ENCODE results near the gene SLC22A15.
A peak's percentile ranks its signal among the peaks of the same experiment; 100 is the strongest.
"Not testable (repeated sequence)": the region's sequence is repeated elsewhere in the genome, so short reads cannot be mapped to it uniquely, and the experiment has no call there.

Gene SLC22A15

DNA sequence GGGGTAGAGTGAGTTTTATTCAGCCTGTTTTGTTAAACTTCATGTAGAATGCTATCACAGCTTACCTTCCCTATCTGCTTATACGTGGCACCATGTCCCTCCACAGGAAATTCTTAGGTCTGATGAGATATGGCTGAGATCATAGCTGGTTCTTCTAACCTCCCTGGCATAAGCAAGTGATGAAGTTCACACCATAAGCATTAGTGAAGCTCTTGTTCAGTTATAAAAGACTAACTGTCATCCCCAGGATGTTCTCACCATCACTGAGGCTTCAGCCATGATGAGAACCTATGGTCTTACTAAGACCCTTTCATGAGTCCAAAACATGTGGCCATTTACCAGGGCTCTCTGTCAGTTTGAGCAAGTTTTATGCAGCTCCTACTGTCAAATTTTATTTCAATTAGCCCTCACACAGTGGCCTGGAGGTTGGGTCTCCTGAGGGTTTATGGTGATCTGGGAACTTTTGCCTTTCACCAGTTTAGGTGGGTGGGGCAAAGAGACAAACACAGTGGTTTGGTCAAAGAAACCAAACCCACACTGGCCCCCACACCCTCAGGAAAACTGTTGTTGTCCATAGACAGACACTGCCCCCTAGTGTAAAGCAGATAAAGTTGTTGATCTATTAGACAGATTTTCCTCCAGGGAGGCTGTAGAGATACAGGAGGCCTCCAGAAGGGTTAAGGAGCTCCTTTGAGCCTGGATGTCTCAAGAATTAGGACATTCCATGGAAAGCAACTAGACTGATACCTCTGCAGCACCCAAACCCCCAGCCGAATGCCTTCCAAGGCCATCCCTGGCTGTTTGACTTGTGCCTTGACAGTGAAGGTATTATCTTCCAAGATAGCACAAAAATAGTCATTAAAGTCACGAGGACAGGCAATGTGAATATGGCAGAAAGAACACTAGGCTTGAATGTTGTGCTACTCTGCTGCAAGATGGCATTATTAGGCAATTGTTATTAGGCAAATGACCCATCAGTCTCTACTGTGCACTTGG, 5.0 kb downstream of the SLC22A15 start:
- DNase-seq (ENCODE audit: low read depth), result peak; percentile 62

GRCh38 chr1:115982400-115982799, 6.1 kb downstream of the SLC22A15 start:
- no peak for DNase-seq (ENCODE audit: low read depth)

- DNase-seq (ENCODE audit: low read depth), result no peak
Measured at GRCh38 chr1:115983584-115983983, 7.3 kb downstream of the SLC22A15 start.

GRCh38 chr1:115987623-115988022, 11.3 kb downstream of the SLC22A15 start:
- no peak for DNase-seq (ENCODE audit: low read depth)

DNA sequence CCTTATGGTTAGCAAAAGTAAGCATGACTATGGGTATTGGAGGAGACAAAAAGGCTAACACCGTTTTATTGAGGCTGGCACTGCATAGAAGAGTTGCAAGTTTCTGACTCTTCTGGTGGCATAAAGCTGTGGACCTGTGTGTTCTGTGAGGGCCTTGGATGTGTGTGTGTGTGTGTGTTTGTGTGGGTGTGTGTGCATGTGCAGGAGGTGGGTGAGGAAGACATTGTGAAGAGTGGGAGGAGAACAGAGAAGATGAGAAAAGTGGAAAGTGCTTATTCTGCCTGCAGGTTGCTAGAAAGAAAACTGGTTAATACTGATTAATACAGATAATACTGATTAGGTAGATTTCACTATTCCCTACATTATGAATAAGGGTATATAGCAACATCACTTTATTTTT, 12.6 kb downstream of the SLC22A15 start:
- DNase-seq (ENCODE audit: low read depth), result no peak

- no peak for DNase-seq (ENCODE audit: low read depth)
Measured at GRCh38 chr1:115989699-115990098, 13.4 kb downstream of the SLC22A15 start.

DNA sequence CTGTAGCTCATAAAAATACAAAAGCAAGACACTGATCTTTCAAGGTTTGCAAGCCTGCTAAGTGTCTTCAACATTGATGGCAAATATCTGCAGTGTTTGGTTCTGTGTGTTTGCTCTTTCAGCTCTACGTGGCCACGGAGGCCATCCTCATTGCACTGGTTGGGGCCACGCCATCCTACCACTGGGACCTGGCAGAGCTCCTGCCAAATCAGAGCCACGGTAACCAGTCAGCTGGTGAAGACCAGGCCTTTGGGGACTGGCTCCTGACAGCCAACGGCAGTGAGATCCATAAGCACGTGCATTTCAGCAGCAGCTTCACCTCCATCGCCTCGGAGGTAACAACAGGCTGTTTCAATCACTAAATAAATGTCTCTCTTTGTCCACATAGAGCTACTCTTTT, 15.6 kb downstream of the SLC22A15 start:
- no peak for DNase-seq (ENCODE audit: low read depth)

GRCh38 chr1:115997921-115998320, 21.6 kb downstream of the SLC22A15 start:
- DNase-seq (ENCODE audit: low read depth), result not testable (repeated sequence)

DNA sequence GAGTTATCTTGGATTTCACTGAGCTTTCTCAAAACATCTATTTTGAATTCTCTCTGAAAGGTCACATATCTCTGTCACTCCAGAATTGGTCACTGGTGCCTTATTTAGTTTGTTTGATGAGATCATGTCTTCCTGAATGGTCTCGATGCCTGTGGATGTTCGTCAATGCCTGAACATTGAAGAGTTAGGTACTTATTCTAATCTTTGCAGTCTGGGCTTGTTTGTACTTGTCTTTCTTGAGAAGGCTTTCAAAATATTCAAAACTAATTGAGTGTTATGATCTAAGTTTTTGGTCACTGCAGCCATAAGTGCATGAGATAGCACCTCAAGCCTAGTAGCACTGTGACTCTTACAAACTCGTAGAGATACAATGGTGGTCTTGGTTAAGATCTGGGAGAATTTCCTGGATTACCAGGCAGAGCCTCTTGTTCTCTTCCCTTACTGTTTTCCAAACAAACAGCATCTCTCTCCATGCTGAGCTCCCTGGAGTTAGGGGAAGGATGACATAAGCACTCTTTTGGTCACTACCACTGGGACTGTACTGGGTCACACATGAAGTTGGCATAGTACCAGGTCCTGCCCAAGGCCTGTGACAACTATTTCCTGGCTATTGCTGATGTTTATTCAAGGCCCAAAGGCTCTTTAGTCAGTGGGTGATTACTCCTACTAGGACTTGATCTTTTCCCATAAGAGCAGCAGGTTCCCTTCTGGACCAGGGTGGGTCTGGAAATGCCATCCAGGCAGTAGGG, 25.6 kb downstream of the SLC22A15 start:
- no peak for DNase-seq (ENCODE audit: low read depth)

GRCh38 chr1:116002781-116003420, 26.6 kb downstream of the SLC22A15 start:
- no peak for DNase-seq (ENCODE audit: low read depth)

DNA sequence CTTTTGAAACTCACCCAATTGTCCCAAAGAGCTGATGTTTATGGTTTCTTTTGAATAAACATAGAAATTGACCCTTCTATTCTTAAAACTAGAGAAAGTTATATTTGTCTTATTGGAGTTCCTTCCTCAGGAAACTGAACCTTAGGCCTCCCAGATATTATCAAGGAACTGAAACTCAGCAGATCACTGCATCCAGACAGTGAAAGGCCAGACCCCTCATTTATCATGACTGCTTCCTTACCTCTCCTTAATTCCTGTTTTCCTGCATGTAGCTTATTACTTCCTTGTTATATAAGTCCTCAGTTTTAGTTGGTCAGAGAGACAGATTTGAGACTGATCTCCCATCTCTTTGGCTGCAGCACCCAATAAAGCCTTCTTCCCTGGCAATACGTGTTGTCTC, 27.5 kb downstream of the SLC22A15 start:
- no peak for DNase-seq (ENCODE audit: low read depth)

- DNase-seq (ENCODE audit: low read depth), result no peak
Measured at GRCh38 chr1:116006486-116006964, 30.2 kb downstream of the SLC22A15 start.

DNA sequence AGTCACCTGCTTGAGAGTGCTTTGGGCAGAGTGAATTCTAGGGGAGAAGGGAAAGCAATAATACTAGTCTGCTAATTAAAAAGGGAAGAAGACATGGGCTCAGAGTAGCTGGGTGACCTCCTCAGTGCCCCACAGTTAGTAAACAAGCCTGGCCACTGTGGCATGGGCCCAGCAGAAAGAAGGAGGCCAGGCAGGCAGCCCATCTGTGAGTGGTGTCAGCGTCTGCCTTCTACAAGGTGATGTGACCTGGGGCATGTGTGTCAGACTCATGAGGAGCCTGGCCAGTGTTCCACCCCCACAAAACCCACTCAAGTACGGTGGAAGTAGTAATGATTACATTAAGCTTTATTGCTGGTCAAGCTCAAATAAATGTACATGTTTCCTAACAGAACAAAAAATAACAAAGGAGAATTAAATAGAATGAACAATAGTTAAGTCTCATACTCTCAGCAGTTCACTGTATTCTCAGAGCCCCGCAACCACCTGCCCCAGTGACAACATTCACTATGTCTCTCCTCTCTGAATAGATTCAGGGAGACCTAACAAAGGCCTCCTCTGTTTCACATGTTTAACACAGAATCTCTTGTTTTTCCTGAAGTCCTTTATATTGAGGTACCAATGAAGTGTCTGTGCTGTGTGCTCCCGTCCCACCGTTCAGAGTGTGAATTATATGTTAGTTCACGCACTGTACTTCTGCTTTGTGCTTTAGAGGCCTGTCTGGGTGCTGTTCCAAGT, 32.5 kb downstream of the SLC22A15 start:
- DNase-seq (ENCODE audit: low read depth), result no peak

- DNase-seq (ENCODE audit: low read depth), result no peak
Measured at GRCh38 chr1:116012716-116013115, 36.4 kb downstream of the SLC22A15 start.

DNA sequence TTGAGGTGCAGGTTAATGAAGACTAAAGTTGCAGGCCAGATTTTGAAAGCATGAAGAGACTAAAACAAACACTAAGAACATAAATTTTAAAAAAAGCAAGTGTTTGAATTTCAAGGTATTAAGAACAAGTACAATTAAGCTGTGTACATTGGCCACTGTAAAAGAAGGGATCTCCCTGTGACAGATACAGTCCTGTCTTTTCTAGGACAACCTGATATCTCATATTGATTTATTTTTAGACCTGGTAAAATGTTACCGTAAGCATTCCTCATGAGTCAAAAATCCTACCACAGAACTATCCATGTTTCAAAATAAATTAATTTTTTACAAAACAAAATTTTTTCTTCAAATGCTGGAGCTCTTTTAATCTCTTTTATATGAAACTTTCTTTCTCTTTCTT, 39.4 kb downstream of the SLC22A15 start:
- DNase-seq (ENCODE audit: low read depth), result no peak

DNA sequence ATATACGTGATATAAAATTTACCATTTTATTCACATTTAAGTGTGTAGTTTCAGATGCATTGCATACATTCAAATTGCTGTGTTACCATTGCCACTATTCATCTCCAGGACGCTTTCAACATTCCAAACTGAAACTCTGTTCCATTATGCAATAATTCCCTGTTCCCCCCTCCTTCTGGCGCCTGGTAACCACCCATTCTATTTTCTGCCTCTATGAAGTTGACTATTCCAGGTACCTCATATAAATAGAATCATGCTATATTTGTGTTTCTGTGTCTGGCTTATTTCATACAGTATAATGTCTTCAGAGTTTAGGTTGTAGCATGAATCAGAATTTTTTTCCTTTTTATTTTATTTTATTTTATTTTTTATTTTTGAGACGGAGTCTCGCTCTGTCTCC, 41.7 kb downstream of the SLC22A15 start:
- no peak for DNase-seq (ENCODE audit: low read depth)

DNA sequence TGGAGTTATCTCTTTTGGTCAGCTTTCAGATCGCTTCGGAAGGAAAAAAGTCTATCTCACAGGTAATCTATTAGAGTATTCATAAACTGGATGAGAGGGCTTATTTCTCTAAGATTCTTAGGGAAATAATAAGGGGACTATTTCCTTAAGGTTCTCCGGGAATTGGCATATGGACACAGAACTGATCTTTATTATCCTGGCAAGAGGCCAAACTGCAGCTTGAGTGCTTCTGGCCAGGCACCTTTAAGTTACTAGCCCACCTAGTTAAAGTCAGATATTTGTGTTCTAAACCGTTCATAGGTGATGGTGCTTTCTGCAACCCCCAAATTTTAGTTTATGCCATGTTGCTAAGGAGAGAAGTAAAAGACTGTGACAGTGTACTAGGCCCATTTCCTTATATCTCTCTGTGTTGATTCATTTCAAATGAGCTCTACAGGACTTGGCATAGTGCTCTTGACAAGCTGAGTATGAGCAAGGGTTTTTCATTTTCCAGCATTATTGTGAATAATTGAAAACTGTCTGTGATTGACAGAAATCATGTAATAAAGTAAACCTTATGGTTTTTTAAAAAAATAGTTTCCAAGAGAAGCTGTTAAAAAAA, 43.4 kb downstream of the SLC22A15 start:
- DNase-seq (ENCODE audit: low read depth), result no peak

GRCh38 chr1:116020668-116021272, 44.5 kb downstream of the SLC22A15 start:
- DNase-seq (ENCODE audit: low read depth), result peak; percentile 76

DNA sequence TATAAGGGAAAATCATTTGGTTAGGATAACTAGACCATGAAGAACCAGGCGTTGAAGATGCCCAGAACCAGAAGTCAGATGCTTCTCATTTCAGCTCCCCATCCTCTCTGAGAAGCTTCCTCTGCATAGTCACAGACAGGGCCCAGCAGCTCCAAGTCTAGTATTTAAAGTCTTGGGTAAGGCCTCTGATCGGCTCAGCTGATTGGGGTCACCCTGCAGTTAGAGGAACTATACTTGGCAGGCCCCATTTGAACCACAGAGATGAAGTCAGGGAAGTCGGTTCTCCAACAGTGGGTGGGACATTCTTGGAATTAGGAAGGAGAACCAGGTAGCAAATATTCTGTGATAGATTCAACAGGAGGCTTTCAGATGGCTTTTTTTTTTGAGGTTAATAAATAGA, 48.3 kb downstream of the SLC22A15 start:
- DNase-seq (ENCODE audit: low read depth), result no peak

DNA sequence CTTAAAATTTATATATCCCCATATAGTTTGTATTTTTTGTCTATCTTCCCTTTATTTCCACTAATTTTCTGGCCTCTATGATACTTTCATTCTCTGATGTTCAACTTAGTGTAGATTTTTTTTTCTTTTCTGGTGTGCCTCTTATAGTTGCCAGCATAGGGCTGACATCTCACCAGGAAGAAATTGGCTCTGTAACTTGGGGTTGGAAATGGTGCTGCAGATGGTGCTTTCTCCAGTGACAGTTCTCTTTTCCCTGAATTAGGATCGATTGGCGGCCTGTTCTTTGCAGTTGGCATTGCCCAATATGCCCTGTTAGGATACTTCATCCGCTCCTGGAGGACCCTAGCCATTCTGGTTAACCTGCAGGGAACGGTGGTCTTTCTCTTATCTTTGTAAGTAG, 50.3 kb downstream of the SLC22A15 start:
- no peak for DNase-seq (ENCODE audit: low read depth)

DNA sequence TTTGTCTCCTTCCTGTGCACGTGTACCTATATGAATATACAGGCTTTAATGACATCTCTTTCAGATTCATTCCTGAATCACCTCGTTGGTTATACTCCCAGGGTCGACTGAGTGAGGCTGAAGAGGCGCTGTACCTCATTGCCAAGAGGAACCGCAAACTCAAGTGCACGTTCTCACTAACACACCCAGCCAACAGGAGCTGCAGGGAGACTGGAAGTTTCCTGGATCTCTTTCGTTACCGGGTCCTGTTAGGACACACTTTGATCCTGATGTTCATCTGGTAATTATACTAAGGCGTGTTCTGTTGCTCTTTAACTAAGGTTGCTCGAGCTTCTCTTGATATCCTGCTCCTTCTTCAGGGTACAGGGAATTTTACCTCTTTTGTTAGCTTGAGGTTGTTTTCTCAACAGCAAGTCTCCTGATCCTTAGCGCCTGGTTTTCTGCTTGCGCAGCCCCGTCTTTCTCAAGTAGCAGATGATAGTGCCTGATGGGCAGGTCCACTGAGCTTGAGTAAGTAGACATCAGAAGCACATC, 55.1 kb downstream of the SLC22A15 start:
- no peak for DNase-seq (ENCODE audit: low read depth)

All from ELR (cell line).